Right atrium auricular region (tissue), 2 donors: ENCODE data around the gene PLA2G12A. TPM values are rescaled to one million over a fixed set of nuclear protein-coding genes. Genes with fewer than 3 reads are reported as not detected.

Experiments used
- DNase-seq: peaks from one replicate; pipeline ENCODE4 v3.0.0-alpha.2; 2019; ENCODE audit warnings: low spot score
- H3K27ac ChIP-seq, 2 donors: fragments of 200-600 bp; sonication (generic); 1 replicate in 1 of 2; 2 replicates in 1 of 2; pipeline ENCODE4 v1.5.1; 2016 to 2019
- H3K27me3 ChIP-seq, 2 donors: fragments of 200-600 bp; sonication (generic); one replicate each; pipeline versions ENCODE4 v1.5.1 to v1.6.0; 2017 to 2019
- H3K36me3 ChIP-seq: fragments of 200-600 bp; sonication (generic); one replicate; pipeline ENCODE4 v1.5.1; 2016
- H3K4me1 ChIP-seq, 2 donors: fragments of 200-600 bp; sonication (generic); one replicate each; pipeline versions ENCODE4 v1.5.1 to v1.6.0; 2017 to 2019
- H3K4me3 ChIP-seq, 2 donors: fragments of 200-600 bp; sonication (generic); 1 replicate in 1 of 2; 2 replicates in 1 of 2; pipeline ENCODE4 v1.5.1; 2017 to 2019; ENCODE audit warnings: mild to moderate bottlenecking in 1 of 2, moderate library complexity in 1 of 2
- H3K9me3 ChIP-seq, 2 donors: fragments of 200-600 bp; sonication (generic); one replicate each; pipeline ENCODE4 v1.5.1; 2019
- total RNA-seq, 2 donors: library from RNA; depleted of rRNA; stranded (reverse); fragments of >200 nt; gene quantifications; one replicate each; pipeline ENCODE4 v1.1.0, GENCODE V29; 2016
- TF ChIP-seq, protein P1 (sequence below), 2 donors: fragments of 200-600 bp; sonication (generic); IDR thresholded peaks; one replicate each; pipeline ENCODE4 v1.5.1; 2019; ENCODE audit warnings: antibody characterized with exemption in 2 of 2

PLA2G12A gene
- total RNA-seq, 2 donors from 2014 or later: 52.1 to 56.4 TPM

DNA sequence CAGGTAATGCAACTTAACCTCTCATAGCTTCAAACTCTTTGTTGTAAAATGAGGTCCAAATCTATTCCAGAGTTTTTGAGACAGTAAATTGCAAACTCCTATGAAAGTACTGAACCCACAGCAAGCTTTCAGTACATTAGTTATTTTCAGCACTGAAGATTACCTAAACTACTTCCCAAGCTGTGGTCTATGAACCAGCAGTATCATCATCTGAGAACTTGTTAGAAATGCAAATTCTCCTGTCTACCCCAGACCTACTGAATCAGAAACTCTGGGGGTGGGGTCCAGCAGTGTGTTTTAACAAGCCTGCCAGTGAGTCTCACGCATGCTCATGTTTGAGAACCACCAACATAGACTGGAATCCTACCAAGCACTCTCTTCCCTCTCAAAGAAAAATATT lies 20.9 kb downstream of the PLA2G12A start:
- peaks cover 0 to 2% of the 10 kb centered on the region in 2 donors for H3K4me1 ChIP-seq
- TF ChIP-seq, protein P1, sequence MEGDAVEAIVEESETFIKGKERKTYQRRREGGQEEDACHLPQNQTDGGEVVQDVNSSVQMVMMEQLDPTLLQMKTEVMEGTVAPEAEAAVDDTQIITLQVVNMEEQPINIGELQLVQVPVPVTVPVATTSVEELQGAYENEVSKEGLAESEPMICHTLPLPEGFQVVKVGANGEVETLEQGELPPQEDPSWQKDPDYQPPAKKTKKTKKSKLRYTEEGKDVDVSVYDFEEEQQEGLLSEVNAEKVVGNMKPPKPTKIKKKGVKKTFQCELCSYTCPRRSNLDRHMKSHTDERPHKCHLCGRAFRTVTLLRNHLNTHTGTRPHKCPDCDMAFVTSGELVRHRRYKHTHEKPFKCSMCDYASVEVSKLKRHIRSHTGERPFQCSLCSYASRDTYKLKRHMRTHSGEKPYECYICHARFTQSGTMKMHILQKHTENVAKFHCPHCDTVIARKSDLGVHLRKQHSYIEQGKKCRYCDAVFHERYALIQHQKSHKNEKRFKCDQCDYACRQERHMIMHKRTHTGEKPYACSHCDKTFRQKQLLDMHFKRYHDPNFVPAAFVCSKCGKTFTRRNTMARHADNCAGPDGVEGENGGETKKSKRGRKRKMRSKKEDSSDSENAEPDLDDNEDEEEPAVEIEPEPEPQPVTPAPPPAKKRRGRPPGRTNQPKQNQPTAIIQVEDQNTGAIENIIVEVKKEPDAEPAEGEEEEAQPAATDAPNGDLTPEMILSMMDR (IDR thresholded peaks at IDR 0.05): no peak

DNA sequence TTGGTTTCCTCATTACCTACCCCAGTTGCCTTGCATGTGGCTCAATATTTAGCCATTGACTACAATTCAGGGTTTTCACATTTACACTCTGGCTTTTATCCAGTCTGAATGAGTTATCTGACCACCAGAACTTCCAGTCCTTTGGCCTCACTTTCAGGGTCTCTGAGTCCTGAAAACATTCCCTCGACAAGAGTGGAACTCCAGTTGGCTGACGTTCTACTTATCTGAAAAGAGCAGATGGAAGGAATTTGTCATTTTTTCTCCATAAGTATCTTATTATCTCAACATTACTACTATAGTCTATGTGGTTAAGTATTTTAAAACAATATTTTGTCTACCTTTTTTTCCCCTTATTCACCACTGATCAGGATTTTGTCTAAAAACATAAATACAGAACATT lies 21.4 kb downstream of the PLA2G12A start:
- Histone ChIP-seq H3K36me3 (peaks cover 9% of the 10 kb centered on the region), H3K9me3 (no peaks in the 10 kb centered on the region), H3K4me1 (peaks cover 0 to 8% of the 10 kb centered on the region in 2 donors), H3K27ac (no peak overlapping the region), H3K4me3 (no peak overlapping the region), H3K27me3 (no peaks in the 10 kb centered on the region)
- TF ChIP-seq, protein P1 (IDR thresholded peaks at IDR 0.05): no peak
- no peak for DNase-seq

More for the DNA sequence above, 20.9 kb downstream of the PLA2G12A start:
- Histone ChIP-seq H3K9me3 (no peaks in the 10 kb centered on the region), H3K36me3 (peaks cover 14% of the 10 kb centered on the region), H3K27ac (no peak overlapping the region), H3K4me3 (no peak overlapping the region), H3K27me3 (no peaks in the 10 kb centered on the region)
- DNase-seq: no peak

DNA sequence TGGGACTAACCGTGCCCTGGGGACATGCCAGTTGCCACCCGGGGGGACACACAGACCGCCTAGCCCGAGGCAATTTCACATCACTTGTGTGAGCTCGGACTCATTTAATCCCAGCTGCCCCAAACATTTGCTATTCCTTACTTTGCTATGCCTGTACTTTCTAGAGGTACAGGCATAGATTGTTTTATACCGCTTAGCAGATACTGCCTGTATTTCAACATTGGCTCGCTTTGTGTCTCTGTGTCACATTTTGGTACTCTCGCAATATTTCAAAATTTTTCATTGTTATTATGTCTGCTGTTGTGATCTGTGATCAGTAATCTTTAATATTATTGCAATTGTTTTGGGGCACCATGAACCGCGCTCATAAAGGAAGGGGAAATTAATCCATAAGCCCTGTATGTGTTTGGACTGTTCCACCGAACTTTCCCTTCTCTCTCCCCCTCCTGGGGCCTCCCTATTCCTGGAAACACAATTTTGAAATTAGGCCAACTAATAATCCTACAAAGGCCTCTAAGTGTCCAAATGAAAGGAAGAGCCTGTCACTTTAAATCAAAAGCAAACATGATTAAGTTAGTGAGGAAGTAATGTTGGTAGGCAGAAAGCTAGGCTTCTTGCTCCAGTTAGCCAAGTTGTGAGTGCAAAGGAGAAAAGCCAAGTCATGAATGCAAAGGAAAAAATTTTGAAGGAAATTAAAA lies 26.1 kb downstream of the PLA2G12A start:
- Histone ChIP-seq H3K27me3 (no peaks in the 10 kb centered on the region), H3K9me3 (no peaks in the 10 kb centered on the region), H3K27ac (peak overlapping the region; percentile 84 to 91), H3K4me3 (peak overlapping the region; percentile 73 to 85), H3K4me1 (peaks cover 0 to 26% of the 10 kb centered on the region in 2 donors), H3K36me3 (peaks cover 6% of the 10 kb centered on the region)
- TF ChIP-seq, protein P1 (IDR thresholded peaks at IDR 0.05): no peak
- DNase-seq: no peak

DNA sequence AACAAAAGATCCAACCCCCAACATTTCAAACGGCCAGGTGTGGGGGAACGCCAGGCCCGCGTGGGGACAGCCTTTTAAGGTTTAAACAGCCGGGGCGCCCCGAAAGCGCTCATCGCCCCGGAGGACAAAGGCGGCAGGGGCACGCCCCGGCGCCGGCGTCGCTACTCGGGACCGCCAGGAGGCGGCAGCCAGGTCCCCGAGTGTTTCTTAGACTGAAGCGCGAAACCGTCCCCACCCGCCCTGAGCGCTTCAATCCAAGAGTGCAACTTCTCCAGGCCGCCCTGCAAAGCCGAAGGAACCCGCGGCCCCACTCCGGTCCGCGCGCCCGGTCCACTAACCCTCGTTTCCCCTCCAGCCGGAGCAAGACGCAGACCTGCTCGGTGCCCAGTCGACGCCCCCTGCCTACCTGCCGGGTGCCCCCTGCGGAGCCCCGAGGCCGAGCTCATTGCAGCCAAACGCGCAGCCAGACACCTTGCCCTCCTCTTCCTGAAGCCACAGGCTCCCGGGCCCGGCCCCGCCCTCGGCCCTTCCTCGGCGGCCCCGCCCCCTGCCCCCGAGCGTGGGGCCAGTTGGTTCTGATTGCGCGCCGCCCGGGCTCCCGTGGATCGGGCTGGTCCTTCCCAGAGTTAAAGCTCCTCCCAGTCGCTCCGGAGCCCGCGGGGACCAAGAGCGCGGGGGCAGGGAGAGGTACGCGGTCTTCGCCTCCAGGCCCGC lies 26.8 kb downstream of the PLA2G12A start, which contains the start of gene CASP6:
CASP6 (minus strand) TSS at position 496 of the 714 bp plus-strand sequence; CDS start at position 446, 50 bp downstream.
- peaks cover 6% of the 10 kb centered on the region for H3K36me3 ChIP-seq
- H3K4me3 ChIP-seq: peak within 1 kb of the TSS; percentile 73 to 85
- DNase-seq: peak; percentile 86
- peak within 1 kb of the TSS; percentile 84 to 91 for H3K27ac ChIP-seq
- H3K27me3 ChIP-seq: no peaks in the 10 kb centered on the region
- H3K9me3 ChIP-seq: no peaks in the 10 kb centered on the region
- peaks cover 0 to 26% of the 10 kb centered on the region in 2 donors for H3K4me1 ChIP-seq
- TF ChIP-seq, protein P1 (IDR thresholded peaks at IDR 0.05): peak; percentile 70 to 82

DNA sequence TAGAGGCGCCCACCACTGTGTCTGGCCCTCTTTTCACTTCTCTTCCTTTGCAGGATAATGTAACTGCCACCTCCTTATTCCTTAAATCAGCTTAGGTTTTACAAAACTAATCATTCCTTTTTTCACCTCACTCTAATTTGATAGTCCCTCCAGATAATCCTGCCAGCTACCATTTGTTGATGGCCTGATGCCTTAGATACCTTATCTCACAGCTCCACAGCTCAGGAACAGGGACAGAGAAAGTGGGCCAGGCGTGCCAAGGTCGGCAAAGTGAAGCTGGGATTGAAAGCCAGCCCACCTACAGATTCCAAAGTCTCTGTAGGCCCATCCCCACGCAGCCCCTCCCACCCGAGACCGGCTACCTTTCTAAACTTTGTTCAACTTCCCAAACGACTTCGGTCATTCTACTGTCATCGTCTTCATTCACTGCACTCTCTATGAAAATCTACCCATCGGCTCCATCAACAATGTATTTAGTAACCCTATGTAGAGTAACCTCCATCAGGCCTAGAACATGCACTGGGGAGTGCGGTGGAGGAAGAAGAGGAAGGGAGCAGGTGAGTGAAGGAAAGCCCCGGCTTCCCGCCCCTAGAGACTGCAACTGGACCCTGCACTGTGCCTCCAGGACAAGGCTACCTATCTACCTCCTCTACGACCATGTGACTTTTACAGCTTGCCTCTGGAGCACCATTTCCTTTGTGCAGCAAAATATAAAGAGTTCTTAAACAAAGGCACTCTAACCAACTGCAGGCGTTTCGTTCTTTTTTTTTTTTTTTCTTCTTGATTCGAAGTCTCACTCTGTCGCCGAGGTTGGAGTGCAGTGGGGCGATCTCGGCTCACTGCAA lies 28.1 kb downstream of the PLA2G12A start:
- DNase-seq: no peak
- H3K27ac ChIP-seq: peak overlapping the region; percentile 84 to 91

More for the DNA sequence above, 28.1 kb downstream of the PLA2G12A start:
- TF ChIP-seq, protein P1 (IDR thresholded peaks at IDR 0.05): no peak
- H3K4me3 ChIP-seq: peak overlapping the region; percentile 73 to 85
- peaks cover 5% of the 10 kb centered on the region for H3K36me3 ChIP-seq
- no peaks in the 10 kb centered on the region for H3K27me3 ChIP-seq
- peaks cover 0 to 26% of the 10 kb centered on the region in 2 donors for H3K4me1 ChIP-seq
- H3K9me3 ChIP-seq: no peaks in the 10 kb centered on the region
